HCEC 1CT (cell line): Measurements from ENCODE around the gene SLC66A1.

Source experiments
- DNase-seq: peaks from one replicate; pipeline ENCODE4 v3.0.0-alpha.2; 2017

SLC66A1 gene

DNA sequence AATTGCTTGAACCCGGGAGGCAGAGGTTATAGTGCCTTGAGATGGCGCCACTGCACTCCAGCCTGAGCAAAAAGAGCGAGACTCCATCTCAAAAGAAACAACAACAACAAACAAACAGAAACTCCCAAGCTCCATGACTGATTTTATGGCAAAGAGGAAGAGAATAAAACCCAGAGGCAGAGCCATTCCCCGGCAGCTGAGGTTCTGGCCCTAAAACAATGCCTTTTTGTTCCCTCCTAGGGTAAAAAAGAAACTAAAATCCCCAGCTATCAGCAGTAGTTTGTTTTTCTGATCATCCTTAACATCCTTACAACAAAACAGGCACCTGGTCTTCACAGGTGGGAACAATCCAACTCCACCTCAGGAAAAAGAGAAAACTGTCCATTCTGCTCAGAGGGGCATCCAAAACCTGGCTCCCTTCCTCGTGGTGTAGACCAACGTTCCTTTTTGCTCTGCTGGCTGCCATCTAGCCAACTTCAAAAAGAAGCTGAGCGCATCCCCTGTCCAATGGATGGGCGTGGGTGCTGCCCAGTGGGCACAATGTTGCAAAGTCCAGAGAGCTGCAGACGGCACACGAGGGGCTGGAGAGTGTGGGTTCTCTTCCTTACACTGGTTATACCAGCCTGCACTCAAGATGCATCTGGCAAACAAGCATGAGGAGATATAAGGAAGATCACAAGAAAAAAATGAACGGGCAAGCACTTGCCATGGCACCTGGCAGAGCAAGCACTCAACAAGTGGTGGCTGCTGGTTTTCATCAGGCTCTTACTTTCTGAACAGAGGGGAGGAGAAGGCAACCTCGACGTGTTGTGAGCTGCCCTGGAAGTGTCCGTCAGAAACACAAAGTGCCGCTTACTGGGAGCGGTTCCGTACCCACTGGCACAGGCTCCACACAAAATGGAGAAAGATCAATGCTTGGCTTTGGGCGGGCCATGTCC, 54.7 kb downstream of the SLC66A1 start:
- no peak for DNase-seq

DNA sequence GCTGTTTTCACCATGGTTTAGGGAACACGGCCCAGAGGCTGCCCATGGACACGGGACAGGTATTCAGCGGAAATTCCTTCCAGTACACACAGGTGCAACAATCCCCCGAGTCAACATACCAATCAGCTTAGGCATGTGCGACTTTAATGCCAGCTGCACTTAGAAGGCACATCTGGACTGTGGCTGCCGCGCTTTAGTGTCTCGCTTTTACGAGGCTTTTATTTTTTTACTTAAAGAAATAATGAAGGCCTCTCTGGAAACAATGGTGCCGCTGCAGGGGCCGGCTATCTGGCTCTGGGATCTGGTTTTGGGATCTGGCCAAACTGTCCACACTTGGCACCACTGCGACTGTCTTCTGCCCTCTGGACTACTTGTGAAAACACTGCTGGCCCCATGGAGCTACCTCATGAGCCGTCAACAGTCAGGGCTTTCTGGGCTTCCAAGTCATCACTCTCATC, 55.5 kb downstream of the SLC66A1 start:
- no peak for DNase-seq

DNA sequence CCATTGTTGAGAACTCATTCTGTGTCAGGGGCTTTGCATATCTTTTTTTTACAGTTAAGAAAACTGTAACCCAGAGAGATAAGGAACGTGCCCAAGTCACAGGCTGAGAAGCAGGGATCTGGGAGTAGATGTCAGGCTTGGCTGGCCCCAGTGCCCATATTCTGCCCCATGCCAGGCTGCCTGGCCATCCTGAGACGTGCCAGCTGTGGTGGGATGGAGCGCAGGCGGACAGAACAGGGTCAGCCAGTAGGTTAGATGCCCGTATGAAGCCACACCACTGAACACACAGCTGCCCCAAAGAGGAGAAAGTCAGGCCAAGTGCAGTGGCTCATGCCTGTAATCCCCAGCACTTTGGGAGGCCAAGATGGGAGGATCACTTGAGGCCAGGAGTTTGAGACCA, 55.9 kb downstream of the SLC66A1 start:
- no peak for DNase-seq

DNA sequence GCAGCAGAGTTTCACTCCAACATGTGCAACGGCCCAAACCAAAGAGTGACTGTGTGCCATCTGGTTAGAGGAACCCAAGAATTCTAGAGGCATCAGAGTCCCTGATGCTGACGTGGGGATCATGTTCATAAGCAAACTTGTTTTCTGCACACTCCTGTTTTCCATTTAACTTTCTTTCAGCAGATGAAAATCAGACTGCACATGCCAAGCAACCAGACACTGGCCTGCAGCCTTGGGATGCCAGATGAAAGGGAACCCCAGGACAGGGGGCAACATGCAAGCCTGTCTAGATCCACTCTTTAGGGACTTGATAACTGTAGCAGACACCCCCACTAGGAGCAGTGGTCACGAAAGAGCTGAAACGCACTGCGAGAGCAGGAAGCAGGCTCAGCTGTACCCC, 56.8 kb downstream of the SLC66A1 start:
- no peak for DNase-seq

DNA sequence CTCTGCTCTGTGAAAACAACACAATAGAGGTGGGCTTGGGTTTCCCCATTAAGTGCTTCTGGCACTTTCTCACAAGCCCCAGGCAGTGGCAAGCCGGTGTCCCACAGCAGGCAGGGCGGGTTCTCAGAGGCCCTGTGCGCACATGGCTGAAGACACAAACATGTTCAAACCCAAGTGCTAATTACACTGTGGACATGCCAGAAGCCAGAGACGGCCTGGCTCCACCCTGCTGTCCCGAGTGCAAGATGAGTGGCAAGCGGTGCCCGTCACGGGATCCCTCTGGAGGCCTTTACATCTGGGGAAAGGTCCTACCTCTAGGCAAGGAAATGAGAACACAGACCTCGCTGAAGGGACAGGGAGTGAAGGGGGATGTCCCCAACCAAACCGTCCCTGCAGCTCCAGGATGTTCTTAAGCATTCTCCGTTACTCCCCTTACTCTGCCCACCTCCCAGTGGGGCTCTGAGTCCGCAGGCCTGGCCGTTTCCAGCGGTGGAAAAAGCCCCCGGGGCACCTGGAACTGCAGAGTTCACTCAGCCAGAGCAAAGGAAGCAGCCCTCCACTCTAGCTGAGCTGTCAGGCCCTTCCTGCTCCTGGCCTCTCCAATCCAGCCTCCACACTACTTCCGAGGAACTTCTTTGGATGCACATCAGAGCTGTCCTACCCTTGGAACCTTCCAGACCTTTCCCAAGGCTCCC, 57.4 kb downstream of the SLC66A1 start:
- no peak for DNase-seq

DNA sequence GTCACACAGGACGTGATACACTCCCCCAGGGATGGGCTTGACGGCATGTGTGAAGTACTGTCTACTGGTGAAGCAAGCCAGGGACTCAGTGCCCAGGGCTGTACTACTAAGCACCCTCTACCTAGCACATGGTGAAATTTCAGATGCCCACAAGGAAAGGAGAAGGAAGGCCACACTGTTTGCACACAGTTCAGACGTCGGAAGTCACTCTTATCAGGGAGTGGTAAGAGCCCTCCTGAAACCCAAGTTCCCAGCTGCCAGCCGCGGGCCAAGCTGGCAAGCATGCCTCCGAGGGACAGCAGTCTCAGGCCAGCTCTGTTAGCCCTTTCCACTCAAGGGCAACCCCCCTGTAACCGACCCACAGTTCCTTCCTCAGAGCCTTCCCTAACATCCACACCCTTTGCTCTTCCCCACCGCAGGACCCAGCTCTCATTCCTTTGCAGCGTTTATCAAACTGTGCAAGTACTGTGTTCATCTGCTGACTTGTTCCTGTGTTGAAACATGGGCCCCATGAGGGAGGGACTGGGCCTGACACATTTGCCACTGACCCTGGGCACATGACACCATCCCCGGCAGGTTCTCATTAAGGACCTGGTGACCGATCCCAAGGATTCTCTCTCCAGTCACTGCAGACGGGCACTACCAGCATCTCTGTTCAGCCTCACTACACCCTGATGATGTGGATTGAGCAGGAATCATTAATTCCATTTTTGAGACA, 58.5 kb downstream of the SLC66A1 start:
- DNase-seq = no peak

DNA sequence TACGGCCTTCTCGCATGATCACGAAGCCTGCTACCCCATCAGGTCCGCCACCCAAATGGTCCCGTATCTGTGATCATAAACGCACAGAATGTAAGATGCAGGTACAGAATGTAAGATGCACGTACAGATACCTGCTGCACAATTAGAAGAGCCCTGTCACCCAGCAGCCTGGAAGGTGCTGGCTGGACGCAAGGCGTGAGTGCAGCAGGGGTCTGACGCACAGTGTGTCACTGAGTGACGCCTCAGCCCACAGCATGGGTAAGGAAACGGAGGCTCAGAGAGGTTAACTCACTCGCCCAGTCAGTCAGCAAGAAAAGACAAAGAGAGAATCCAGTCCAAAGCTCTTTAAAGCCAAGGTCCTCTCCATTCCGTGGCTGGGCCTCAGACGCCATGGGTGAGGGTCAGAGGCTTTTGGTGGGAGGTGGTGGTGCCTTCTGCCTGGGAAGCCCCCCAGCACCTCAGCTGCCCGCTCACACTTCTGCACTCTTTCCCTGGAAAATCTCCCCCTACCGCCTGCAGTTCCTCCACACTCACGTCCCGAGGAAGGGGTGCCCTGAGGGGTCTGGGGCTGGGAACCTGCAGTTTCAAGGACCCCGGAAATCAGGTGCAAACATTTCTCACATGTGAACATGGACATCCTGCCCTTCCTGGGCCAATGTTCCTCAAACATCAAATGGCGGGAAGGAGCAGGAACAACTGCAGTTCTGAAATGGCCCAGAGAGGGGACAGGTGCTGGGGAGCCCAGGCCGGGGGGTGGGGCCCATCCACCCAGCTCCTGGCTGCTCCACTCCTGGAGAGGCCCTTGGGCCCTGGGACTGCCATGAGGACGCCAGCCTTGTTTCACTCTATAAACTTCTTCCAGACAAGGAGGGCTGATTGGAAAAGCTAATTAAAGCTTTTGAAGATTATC, 59.4 kb downstream of the SLC66A1 start:
- no peak for DNase-seq

DNA sequence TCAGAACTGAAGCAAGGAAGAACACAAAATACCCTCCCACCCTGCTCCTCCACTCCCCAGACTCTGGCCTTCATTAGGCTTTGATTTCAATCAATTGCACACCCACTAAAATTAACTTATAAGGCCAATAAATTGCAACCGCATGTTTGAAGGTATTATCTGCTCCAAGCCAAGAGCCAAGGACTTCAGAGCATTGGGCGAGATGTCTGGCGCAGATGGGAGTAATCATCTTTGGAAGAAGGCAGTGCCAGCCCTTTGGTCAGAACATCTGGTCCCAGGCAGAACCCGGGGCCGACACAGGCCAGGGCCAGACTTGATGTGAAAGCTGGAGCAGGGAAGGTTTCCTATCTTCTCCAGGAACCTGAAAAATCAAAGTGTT, 60.0 kb downstream of the SLC66A1 start:
- DNase-seq = no peak

DNA sequence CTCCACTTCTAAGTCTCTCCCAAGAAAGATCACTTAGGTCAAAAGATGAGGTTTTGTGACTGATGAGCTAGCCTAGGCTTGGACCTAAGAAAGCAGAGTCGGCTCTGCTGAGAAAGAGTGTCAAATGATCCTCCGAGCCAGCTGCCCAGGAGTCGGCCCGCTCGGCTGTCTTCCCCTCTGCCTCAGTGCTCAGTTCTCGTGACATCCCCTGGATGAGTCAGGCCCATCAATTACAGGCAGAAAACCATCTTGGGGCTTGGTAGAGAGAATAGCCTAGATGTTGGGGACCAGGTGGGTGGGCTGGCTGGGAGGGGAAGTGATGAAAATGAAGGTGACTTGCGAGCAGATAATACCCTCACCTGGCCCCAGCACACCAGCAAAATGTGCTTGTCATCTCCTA, 60.5 kb downstream of the SLC66A1 start:
- DNase-seq = no peak

DNA sequence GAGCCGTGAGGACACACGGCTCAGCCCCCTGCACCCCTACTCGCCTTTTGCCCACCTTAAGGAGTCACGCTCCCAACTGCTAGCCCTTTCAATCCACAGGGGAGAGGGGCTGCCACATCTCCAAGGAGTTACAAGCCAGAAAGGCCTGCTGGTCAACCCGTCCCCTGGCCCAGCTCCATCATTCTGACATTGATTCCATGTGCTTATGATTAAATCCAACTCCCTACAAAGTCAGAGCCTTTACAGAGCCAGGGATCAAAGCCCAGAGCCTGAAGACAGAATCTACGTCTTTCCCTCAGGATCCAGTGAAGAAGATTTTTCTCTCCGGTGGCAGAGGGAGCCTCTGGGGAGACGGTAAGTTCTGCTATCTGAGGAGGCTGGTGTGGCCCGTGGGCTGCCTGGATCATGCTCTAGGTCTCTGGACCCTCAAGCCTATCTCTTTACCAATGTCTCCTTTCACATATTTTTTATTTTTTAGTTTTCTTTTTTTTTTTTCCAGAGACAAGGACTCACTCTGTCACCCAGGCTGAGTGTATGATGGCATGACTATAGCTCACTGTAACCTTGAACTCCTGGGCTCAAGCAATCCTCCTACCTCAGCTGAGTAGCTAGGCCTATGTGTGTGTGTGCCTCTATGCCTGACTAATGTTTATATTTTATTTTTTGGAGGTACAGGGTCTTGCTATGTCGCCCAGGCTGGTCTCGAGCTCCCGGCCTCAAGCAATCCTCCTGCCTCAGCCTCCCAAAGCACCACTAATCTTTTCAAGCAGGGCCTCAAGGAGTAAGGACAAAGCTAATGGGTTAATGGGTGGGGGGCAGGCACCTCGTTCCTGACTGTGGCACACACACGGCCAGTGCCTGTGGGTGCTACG, 61.3 kb downstream of the SLC66A1 start:
- DNase-seq = no peak

DNA sequence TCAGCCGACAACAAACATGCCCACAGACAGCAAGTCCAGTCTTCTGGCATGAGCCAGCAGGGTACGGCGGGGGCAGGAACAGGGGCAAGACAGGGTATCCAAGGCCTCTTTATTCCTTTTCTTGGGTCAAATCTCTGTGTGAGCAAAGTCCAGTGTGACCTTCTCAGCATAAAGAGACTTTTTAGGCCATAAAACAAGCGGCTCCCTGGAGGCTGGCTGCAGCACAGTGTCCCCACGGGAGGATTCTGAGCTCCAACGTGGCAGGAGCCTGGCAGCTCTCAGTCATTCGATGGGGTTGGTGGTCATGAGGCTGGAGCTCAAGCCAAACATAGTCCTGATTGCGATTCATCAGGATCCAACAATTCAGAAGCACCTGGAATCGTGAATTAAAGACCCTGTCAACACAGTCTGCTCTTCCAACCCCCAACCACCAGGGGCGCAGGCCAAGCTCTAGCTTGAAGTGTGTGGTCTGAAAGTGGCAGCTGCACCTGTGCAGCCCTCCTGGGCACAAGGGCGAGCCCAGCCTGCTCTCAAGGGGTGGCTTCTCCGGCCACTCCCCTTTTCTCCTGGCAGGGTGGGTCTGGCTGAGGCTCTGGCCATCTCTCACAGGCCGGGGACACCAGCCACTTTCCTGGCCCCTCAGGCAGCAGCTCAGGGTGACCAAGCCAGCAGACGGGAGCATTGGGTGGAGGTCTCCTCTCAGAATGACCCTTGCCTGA, 62.1 kb downstream of the SLC66A1 start:
- no peak for DNase-seq

DNA sequence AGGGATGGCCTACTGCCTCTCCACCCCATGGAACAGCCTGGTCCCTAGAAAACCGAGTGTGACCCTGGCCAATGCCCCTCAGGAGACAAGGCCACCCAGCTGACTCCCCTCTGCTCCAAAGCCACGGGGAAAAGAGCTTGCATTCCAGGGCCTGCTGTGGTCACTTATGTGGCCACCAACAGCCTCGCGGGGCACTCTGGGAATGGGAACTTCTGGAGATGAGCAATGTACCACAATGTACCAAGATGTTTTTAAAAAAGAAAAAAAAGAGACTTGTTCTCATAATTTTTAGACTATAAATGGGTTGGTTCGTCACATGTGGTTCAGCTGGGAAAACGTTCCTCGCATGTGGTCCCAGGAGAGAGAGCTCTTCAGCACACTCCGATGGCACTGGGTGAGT, 62.8 kb downstream of the SLC66A1 start:
- DNase-seq = no peak

DNA sequence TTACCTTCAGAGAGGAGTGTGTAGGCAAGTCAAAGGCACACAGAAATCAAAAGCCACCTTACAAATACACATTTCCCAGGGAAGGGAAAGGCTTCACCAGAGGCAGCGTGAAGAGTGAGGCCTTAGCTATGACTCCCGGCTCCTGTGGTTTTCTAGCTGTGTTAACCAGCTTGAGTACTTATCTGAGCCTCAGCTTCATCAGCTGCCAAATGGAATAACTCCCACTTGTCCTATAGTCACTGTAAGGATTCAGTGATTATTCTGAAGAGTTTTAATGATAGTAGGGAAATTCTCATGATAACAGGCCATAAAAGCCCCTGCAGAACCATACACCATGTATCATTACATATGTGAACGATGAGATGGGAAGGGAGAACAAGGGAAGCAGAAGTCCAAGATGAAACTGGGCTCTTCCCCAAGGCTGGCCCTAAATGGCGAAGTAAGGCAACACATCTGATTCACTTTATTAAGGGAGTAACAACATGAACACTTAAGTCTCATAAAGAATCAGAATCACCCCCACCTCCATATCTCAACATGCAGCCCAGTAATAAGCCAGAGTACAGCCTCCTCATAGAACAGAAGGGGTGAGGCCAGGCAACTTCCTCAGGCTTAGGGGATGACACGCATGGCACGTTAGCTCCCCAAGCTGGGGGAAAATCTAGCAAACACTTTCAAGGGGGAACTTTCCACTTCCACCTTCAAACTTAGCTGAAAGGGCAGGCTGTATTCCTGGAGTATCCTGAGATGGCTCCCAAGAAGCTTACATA, 63.7 kb downstream of the SLC66A1 start:
- no peak for DNase-seq

DNA sequence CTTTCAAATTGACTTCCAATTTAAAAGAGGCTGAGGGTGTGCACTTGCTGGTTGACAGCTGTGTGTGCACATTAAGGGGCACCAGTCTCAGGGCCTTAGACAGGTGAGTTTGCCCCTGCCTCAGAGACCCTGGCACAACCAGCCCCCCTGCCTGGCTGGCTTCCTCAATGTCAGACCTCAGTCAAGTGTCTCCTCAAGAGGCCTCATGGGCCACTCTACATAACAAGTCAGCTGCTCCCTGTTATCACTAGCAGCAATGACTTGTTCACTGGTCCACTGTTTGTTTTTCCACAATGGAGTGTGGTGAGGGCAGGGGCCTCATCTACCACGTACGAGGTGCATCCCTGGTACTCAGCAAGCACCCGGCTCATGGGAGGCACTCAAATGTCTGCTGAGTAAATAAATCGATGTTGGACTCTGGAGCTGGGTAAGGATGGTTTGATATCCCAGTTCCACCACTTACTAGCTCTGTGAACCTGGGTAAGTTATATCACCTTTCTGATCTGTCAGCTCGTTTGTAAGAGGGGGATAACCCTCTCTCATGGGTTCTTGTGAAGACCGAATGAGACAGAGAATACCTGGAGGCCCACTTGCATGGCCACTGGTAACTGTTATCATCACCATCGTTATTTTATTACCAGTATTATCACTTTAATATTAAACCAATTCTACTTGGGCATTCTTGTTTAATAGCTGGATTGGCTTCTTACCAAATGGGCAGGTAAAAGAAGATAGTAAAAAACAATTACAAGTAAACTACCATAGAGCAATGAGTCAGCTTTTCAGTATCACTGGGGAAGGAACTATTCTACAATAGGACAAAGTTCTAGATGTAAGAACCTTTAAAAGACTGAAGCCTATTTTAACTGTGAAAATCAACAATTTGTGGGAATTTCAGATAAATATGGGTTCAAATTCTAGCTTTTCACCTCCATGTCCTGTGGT, 64.6 kb downstream of the SLC66A1 start:
- DNase-seq = no peak

DNA sequence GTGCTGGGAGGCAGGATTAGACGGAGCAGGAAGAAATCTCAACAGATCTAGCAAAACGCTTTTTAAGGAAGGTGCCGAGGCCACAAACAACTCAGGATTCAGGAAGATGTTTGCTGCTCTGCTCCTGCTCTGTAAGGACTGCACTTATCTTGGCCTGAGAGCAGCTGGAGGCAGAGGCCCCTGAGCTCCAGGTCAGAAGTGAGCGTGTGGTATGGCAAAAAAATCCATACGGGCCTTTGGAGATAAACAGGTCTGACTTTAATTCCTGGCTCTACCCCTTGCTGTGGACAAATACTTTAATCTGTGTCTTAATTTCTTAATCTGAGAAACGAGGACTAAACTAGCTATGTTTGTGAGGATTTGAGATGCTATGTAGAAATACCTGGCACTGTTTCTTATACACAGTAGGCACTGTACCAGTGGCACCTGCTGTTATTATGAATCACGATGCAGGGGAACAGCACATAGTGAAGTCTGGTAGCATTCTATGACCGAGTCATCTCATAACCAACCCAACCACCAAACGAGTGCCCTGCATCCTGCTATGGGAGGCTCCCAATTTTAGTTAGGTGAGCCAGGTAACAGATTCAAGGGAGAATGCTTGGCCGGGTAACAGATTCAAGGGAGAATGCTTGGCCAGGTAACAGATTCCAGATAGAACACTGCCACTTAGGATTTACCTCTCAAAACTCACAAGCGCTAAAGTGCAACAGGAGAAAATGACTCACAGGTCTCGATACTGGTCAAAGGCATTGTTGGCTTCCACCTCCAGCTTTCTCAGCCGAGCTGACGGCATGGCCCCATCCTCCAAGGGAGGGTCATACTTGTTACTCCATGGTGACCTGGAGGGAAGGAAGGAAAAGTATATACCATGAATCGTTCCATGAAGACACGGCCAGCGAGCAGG, 65.9 kb downstream of the SLC66A1 start:
- DNase-seq = no peak
